Fibroblast of skin of scalp (primary cell): ENCODE measurements around the gene IMPACT.

Experiments used
- DNase-seq: peaks from one replicate; pipeline ENCODE4 v3.0.0-alpha.2; 2013

Gene IMPACT

DNA sequence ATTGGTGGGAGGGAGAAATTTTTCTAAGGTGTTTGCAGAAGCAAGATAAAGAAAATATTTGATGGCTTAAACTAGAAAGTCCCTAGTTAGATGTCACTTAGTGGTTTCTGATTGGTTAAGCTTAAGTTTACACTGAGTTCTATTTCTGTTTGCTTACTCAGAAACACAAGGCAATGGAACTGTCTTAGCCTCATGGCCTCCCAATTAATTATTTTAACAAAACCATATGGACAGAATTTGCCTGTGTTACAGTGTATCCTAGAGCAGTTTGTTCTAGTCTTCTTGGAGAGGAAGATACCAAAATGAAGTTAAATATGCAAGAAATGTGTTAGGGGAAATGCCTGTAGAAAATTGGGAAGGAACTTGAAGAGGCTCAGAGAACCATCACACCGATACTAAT, 4.6 kb upstream of the IMPACT start:
- no peak for DNase-seq

DNA sequence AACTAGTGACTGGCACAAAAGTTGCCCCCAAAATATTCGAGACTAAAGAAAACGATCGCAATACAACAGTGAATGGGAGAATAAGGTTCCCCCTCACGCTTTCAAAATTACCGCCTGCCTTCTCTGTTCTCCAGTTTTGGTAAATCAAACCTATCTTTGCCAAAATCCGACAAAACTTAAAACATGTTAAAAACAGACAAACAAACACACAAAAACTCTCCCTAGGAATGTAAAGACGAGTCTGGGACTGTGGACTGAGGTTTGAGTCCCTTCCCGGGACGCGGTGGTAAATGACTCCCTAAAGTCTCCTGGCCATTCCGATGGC, 435 bp upstream of the IMPACT start:
- no peak for DNase-seq

DNA sequence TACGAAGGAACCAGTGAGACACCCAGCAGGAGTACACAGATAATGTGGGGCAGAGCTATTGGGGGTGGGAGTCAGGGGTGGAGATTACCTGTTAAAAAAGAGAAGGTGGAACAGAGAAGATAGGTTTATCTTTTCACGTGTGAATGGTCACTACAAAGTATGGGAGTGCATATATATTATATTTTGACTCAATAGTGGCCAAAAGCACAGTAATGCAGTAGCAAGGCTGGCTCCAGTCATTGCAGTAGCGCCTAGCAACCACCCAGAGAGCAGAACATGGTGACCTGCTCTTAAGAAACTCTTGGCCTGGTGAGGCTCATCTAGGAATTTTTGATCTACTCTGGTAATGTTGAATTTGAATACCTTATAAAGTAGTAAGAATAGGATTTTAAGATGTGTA, 1.0 kb downstream of the IMPACT start:
- peak; percentile 4 for DNase-seq

DNA sequence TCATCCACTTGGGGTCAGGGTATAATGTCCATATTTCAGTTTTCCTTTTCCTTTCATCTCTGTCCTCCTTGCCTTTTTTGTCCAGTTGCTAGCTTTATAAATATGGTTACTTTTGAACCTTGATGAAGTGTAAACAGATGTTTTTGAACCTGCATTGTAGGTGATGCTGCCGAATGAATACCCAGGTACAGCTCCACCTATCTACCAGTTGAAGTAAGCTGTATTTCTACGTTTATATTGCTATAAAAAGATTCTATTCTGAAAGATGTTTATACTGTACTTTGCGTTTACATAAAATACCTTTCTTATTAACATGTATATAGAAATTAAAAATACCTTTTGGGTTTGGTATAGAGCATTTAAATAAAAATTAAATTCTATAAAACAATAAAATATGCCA, 2.2 kb downstream of the IMPACT start:
- DNase-seq: no peak

DNA sequence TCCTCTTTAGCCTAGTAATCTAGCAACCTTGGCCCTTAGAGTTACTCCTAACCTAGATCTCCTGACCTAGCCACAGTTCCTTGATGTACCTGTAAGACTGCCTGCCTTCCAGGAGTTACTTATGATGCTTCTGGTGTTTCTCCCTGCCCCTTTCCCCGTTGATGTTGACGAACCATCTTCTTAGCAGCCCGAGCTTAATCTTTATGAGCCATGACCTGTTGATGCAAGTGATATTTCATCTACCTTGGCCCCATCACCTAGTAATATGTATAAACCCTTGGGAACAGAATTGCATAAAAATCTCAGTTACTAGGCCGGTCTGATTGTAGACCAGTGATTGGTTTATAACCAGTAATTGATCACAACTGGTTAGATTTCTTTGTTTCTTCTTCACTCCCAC, 2.7 kb downstream of the IMPACT start:
- DNase-seq: no peak

DNA sequence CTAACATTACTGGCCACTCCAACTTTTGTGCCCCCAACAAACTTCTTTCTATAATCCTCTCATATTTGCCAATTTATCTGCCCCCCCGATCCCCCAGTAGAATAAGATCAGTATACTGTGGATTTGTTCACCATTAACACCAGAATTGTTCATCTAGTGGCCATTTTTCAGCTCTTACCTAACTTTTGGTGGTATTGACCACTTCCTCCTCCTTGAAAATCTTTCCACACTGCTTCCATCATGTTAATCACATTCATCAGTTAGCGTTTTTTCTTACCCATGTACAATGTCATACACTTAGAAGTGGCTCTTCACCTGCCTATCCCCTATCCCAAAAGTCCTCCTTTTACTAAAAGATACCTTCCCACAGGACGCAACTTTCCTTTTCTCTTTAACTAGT, 6.1 kb downstream of the IMPACT start:
- DNase-seq: no peak

DNA sequence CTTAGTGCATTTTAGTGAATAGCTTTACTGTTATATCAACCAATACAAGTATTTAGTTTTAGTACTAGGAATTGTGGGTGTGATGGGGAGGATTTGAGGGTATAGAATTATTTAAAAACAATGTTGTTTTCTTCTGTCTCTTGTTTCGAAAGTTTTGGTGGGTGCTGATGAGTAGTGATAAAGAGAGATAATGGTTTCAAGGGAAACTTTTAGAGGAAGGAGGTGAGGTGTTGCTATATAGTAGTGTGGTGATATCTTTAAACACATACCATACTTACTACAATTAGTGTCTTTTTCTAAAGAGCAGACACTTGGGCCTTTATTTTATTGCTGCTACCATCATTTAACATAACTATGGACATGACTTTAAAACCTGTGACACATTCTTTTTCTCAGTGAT, 10.5 kb downstream of the IMPACT start:
- no peak for DNase-seq

DNA sequence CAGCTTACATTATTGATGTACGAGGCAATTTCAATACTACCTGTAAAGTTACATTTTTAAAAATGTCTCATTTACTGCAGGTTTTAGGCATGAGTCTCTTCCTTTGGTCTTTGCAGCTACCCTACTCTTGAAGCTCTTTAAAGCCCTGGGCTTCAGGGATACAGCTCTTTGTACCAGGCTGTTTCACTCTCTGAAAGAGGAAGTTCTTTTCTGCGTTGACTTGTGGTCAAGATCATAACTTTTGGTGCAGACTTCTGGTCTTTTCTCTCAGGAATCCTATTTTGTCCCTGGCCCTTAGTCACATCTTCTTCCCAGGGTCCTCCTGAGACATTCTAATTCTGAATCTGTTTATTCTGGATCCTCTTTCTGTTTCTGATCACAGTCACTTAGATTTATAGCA, 17.4 kb downstream of the IMPACT start:
- no peak for DNase-seq

DNA sequence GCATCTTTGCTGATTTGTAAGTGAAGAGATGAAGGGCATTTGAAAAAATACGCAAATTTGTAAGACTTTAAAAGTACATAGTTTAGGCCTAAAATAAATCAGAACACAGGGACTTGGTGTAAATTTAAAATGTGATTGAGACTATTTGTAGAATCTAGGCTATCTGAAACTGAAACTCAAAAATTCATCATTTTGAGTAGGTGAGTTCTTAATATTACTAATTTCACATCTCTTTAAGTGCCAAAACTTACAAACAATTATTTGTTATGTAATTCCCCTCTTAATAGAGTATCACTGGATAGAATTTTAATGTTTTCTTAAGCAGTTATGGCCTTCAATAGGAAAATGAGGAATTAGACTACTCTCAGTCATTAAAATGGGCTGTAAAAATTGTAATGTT, 20.0 kb downstream of the IMPACT start:
- DNase-seq: no peak

DNA sequence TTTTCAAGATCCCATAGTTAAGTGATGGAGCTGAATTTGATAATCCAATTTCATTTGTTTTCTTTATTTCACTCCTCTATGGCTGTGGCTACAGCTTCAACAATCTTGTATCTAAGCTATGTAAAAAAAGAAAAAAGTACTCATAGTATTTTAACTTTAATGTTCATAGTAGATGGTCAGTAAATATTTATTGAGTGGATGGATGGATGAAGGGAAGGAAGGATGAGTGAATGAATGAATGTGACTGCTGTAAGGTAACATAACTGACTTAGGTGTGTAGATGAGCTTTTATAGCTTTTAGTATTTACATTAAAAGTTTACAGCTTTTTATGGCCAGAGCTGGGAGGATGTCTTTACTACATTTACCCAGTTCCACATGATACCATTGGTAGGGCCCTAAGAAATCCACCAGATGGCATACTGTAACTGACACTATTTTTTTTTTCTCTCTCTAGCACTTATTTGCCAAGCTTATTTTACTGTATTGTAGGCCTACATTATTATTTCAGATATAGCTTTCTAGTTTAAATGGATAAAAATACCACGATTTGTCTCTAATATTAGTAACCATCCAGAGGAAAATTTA, 20.6 kb downstream of the IMPACT start:
- no peak for DNase-seq

DNA sequence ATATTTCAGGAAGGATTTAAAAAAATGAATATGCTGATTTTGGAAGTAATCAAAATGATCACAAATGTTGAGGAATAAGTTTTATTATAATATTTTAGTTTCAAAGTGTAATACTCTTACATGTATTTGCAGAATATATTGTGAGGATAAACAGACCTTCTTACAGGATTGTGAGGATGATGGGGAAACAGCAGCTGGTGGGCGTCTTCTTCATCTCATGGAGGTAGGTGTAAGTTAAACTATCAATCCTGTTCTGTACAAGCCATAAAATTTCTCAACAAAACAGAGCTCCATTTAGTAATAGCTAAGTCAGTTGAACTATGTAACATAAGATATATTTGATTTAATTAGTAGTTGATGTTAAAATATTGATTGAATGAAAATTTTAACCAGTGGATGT, 21.5 kb downstream of the IMPACT start:
- DNase-seq: no peak

DNA sequence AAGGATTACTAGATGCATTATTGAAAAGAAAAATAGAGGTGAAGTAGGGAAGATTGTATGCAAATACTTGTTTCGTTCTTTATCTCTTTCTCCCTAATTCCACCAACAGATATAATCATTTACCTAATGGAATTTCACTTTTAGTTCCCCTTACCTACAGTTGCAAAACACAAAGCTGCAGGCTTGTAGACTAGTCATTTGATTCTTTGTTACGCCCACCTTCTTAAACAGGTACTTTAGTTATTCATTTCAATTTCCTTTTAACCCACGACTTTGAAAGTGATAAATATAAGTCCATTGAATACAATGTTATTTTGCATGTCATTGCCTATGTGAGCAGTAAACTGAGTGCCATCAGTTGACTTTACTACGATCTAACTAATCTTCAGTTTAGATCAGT, 30.1 kb downstream of the IMPACT start:
- DNase-seq: no peak

DNA sequence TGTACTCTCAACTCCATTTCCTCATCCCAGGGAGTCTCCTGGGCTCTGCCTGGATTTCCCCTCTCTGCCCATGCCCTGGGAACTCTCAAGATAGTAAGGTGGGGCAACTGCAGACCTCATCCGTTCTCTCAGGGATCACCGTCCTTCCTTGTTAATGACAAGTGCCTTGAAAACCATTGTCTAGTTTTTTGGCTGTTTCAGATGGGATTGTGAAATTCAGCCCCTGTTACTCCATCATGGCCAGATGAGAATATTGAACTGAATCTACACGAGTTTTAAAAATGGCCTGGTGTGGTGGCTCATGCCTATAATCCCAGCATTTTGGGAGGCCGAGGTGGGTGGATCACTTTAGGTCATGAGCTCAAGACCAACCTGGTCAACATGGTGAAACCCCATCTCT, 33.3 kb downstream of the IMPACT start:
- no peak for DNase-seq

DNA sequence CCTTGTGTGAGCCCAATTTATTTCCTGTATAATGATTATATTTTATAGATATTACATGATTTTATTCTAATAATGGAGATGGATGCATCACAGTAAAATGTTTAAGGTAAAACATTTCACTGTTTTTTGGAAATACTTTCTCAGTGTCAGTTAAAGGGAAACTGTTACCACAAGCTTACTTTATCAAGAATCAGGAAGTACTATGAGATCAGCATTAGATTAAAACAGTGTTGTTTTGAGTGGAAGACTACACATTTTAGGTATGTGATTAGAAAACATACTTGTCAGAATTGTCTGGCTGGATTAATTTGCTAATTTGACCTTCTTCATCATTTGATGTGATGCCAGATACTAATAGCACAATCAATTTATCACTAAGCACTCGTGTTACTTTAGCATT, 33.9 kb downstream of the IMPACT start, which contains the start of gene HRH4:
Gene HRH4 (plus strand): TSS at position 250 of the 400 bp plus-strand sequence. CDS start 92 bp downstream, at position 342.
- DNase-seq: no peak

DNA sequence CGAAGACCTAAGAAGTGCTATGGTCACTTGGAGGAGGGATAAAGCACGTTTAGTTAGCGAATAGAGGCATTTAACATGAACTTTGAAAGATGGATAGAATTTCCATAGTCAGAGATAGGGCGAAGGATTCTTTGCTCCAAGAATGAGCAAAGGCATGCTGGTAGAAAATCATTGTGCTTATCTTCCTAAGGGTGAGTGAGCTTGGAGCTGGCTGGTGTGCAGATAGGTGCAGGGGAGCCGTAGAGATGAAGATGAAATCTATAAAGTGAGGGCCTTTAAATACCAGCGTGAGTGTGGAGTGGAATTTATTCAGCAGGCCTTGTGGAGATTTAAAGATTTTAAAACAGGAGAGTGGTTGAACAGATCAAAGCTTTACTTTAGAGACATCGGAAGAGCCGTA, 35.5 kb downstream of the IMPACT start:
- DNase-seq: no peak

DNA sequence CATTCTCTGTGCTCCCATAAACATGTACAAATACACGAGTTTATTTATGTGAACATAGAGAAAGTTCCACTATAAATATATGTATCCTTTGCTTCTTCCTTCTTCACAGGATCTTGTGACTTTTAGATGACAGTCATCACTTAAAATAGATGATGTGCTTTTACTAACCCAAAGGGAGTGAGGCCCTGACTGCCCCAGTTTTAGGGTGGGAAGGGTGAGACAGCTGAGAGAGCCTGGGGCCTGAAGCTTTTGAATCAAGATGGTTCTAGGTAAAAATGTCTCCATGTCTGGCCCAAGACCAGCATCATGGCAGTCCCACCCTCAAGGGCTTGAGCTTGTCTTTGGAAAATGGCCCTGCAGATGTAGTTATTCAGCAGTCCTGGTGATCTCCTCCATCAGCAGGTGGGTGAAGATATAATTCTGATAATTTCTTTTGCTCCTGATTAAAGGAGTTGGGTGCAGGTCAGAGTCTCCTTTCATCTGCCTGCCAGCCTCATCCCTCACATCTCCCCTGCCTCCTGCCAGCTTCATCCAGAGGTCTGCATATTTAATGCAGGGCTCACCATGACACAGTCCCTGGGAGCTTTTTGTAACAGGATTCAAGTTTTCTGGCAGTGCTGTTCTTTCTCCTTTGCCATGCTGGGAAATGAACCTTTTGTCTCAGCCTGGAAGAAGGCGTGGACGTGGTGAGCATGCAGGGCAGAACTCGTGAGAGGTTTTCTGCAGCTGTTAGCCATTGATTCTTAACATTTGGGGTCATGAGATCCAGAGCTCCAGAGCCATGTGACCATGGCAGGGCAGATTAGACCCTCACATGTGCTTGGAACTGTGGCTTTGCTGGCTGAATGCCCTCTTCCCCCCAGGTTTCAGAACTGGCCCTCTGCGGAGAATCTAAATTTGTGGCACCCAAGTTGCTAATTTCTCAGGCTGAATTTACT, 36.6 kb downstream of the IMPACT start:
- no peak for DNase-seq

DNA sequence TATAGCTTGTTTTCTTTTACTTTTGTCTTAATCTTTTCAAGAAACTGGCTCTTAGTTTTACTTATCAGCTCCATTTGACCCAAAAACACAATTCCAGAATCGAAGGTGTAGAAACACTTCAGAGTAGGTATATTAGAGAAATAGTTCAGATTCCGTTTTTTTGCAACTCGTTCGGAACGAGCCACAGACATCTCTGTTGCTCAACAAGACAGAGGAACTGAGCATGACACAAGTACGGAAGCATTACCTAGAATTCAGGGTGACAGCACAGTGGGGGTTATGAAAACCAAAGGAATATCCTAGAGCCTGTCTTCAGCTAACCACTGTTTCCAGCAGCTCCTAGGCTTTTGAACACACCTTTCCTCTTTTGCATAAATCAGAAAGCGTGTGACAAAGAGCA, 39.0 kb downstream of the IMPACT start:
- no peak for DNase-seq

DNA sequence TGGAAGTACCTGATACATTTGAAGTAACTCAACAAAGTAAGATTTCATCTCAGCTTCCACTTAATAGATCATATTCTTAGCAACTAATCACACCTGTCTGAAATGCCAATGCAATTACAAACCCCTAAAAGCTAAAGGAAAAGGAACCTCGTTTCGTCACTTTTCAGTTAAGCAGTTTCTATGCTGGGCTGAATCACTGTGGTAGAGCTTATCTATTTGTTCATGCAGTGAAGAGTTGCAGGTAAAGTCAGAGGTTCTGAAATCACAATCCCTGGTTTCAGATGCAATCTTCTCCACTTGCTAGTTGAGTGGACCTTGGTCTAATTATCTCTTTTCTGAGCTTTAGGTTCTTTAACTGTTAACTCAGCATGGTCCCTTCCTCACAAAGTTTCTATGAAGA, 40.3 kb downstream of the IMPACT start:
- no peak for DNase-seq

DNA sequence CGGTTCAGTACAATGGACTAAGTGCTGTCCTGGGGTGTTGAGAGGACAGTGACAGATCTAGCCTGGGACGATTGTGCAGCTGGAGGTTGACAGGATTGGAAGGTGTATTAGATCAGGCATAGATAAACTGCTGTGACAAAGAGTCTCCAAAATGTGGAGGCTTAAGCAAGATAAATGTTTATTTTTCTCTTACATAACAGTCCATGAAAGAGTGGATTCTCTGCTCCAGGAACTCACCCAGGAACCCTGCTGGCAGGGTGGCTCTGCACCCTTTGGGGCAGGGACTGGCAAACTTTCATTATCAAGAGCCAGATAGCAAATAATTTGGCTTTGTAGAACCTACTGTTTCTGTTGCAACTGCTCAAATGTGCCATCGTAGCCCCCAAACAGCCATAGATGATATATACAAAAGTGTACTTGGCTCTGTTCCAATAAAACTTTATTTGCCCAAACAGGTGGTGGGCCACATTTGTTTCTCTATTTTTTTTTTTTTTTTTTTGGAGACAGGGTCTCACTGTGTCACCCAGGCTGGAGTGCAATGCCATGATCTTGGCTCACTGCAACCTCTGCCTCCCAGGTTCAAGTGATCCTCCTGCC, 43.6 kb downstream of the IMPACT start:
- DNase-seq: no peak

DNA sequence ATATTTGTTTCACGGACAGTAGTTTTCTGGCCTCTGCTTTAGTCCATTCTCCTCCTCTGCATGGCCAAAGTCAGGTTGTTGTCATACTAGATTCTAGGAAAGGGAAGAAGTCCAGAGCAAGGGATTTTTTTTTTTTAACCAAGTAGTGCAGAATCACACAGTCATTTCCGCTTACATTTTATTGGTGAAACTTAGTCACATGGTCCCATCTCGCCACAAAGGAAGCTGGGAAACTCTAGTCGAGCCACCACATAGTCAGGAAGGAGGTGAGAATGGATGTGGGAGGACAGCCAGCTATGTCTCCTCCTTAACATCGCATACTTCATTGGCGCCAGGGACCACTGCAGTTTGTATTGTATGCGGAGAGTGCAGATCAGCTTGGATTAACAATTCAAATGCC, 44.3 kb downstream of the IMPACT start:
- no peak for DNase-seq

DNA sequence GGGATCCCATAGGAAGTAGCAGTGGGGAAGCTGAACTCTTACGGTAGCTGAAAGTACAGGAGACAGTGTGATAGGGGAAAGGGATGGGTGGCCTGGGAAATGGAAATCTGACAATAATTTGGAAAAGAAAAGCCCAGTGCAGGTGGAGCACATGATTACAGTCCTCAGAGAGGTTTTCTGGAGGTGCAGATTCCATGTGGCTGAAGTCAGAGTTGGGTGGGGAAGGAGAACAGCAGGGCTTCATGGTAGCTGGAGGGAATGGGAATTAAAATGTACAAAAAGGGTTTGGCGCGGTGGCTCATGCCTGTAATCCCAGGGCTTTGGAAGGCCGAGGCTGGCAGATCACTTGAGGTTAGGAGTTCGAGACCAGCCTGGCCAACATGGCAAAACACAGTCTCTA, 46.1 kb downstream of the IMPACT start:
- no peak for DNase-seq

DNA sequence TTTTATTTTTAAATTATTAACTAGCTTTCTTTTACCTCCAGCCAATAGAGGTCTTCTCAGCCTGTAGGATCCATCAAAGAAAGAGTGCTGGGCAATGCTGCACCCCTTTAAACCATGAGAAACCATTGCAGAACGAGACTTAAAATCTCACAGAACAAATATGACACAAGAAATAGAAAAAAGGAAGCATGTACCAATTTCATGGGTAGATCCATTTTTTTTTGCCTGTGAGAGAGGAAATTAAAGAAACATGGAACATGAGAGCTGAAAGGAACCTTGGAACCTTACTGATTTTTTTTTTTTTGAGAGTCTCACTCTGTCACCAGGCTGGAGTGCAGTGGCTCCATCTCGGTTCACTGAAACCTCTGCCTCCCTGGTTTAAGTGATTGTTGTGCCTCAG, 47.9 kb downstream of the IMPACT start:
- DNase-seq: no peak

DNA sequence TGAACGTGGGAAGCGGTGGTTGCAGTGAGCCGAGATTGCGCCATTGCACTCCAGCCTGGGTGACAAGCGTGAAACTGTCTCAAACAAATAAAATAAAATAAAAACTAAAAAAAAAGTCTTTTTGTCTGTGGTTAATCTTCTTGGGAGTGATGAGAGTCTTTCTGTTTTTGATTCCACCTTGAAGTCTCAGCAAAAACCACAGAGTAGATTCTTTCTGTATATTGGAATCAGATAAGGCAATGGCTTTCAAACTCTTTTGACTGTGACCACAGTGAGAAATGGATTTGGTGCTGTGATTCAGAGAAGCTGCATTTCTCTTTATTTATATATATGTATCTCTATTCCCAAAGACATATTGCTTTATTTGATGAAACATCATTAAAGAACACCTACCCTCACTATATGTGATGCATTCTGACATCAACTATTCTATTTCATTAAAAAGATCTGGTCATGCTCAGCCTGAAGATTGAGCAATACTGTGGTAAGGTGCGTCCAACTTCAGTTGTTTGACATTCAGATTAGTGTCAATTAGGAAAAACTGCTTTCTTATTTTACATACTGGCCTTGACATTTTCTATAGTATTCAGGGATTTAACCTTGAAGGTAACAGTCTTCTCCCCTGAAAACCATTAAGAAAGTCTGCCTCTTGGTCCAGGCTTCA, 49.6 kb downstream of the IMPACT start:
- DNase-seq: no peak

DNA sequence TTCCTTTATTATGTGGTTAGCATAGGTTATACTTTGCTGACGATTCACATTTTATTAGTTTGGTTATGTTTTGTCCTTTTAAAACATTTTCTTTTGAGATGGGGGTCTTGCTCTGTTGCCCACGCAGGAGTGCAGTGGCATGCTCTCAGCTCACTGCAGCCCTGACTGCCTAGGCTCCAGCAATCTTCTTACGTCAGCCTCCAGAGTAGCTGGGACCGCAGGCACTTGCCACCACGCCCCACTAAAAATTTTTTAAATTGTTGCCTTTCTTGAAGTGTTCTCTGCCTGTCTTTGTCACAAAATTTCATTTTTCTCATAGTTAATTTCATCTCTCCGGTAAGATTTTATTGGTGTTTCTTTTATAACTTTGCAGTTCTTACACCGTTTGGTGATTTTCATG, 52.9 kb downstream of the IMPACT start:
- no peak for DNase-seq
